C4-2B (cell line): ENCODE data around the gene GCSAM.
"Not testable (repeated sequence)": the region's sequence is repeated elsewhere in the genome, so short reads cannot be mapped to it uniquely, and the experiment has no call there.

Experiments used
- H3K27ac ChIP-seq: fragments of 450-650 bp; 2 replicates; pipeline ENCODE4 v1.5.1; 2017
- CTCF ChIP-seq: fragments of 450-650 bp; conservative IDR thresholded peaks from 2 replicates; pipeline ENCODE4 v1.5.1; 2017; ENCODE audit warnings: mild to moderate bottlenecking
- ZFX ChIP-seq: fragments of 450-650 bp; IDR thresholded peaks from 2 replicates; pipeline ENCODE4 v1.6.1; 2017

Gene GCSAM

GRCh38 chr3:112078125-112079083, 54.6 kb downstream of the GCSAM start:
- no peak overlapping the region for H3K27ac ChIP-seq
- TF ChIP-seq CTCF (no peak), ZFX (no peak)

GRCh38 chr3:112074616-112075497, 58.2 kb downstream of the GCSAM start:
- 0 out of 2 replicates have a peak overlapping the region, but pooled peaks have one; percentile 32 for H3K27ac ChIP-seq
- TF ChIP-seq CTCF (no peak), ZFX (no peak)

- no peak for TF ChIP-seq ZFX
- no peak for TF ChIP-seq CTCF
- no peak overlapping the region for H3K27ac ChIP-seq
Measured at GRCh38 chr3:112074006-112074405, 59.0 kb downstream of the GCSAM start.

- not testable (repeated sequence) for H3K27ac ChIP-seq
Measured at GRCh38 chr3:112072387-112073060, 60.5 kb downstream of the GCSAM start.
